Endothelial cell (in vitro differentiated cells): ENCODE results near the gene ZNF785. TPM values are rescaled to one million over a fixed set of nuclear protein-coding genes. Genes with fewer than 3 reads are reported as not detected.
A peak's percentile ranks its signal among the peaks of the same experiment; 100 is the strongest.

Experiments
- DNase-seq: peaks from one replicate; pipeline ENCODE4 v3.0.0; 2021; ENCODE audit warnings: low spot score
- H3K27ac Mint-ChIP-seq: one replicate; pipeline ENCODE4 v1.8.0; 2021; ENCODE audit warnings: mixed read lengths, inconsistent platforms; ENCODE audit not compliant: unreplicated experiment
- H3K27me3 Mint-ChIP-seq: one replicate; pipeline ENCODE4 v1.8.0; 2021; ENCODE audit warnings: mild to moderate bottlenecking, moderate library complexity, mixed read lengths, inconsistent platforms; ENCODE audit not compliant: unreplicated experiment
- H3K36me3 Mint-ChIP-seq: one replicate; pipeline ENCODE4 v1.8.0; 2021; ENCODE audit warnings: mild to moderate bottlenecking, low read depth, mixed read lengths, inconsistent platforms; ENCODE audit not compliant: unreplicated experiment
- H3K4me1 Mint-ChIP-seq: one replicate; pipeline ENCODE4 v1.8.0; 2021; ENCODE audit warnings: mild to moderate bottlenecking, mixed read lengths, inconsistent platforms; ENCODE audit not compliant: unreplicated experiment
- H3K4me3 Mint-ChIP-seq: one replicate; pipeline ENCODE4 v1.8.0; 2021; ENCODE audit warnings: mild to moderate bottlenecking, mixed read lengths, inconsistent platforms; ENCODE audit not compliant: unreplicated experiment
- H3K9me3 Mint-ChIP-seq: one replicate; pipeline ENCODE4 v1.8.0; 2021; ENCODE audit warnings: mixed read lengths, inconsistent platforms; ENCODE audit not compliant: unreplicated experiment
- total RNA-seq: library from RNA; stranded (reverse); fragmentation: NEBNext Ultra II Directional; extraction: Animal tissue kit (Norgen Biotek cat#: 25700); gene quantifications from one replicate; pipeline ENCODE4 v1.2.1, GENCODE V29; 2021; ENCODE audit not compliant: unreplicated experiment
- TF ChIP-seq, protein P1 (sequence below): fragments of 200-600 bp; sonication (generic); IDR thresholded peaks from one replicate; pipeline ENCODE4 v1.5.0; 2021; ENCODE audit warnings: antibody characterized with exemption; ENCODE audit not compliant: unreplicated experiment

ZNF785 gene
- total RNA-seq, 1 donor from 2014 or later, result 33.5 TPM

DNA sequence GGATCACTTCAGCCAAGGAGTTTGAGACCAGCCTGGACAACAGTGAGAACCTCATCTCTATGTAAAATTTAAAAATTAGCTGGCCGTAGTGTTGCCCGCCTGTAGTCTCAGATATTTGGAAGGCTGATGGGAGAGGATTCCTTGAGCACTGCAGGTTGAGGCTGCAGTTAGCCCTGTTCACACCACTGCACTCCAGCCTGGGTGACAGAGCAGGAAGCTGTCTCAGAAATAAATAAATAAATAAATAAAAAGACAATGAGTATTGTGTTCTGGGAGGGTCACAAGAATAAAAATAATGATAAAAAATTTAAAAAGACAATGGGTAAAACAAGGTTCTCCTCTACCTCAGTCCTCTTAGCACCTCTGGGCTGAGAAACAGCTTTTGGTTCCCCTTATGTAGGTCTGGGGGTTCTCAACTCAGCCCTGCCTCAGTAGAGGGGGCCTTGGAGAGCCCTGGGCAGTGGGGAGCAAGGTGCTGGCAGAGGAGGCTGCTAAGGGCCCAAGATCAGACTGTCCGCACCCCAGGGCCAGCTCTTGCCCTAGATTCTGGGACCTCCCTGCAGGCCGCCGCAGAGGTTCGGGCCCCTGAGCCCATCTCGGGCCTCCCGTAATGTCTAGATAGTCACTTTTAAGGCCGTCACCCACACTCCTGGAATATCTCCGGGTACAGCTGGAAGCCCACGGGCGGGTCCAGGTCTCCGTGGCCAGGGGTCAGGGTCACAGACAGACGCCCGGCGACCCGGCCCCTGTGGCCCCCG is 30.8 kb downstream of the ZNF785 start:
- DNase-seq, result no peak
- Mint-ChIP-seq H3K4me1 (peaks cover 29% of the 10 kb centered on the region), H3K36me3 (peaks cover 15% of the 10 kb centered on the region), H3K27ac (no peak overlapping the region), H3K27me3 (peaks cover 8% of the 10 kb centered on the region), H3K9me3 (no peaks in the 10 kb centered on the region), H3K4me3 (peak overlapping the region; percentile 33)
- TF ChIP-seq, protein P1, sequence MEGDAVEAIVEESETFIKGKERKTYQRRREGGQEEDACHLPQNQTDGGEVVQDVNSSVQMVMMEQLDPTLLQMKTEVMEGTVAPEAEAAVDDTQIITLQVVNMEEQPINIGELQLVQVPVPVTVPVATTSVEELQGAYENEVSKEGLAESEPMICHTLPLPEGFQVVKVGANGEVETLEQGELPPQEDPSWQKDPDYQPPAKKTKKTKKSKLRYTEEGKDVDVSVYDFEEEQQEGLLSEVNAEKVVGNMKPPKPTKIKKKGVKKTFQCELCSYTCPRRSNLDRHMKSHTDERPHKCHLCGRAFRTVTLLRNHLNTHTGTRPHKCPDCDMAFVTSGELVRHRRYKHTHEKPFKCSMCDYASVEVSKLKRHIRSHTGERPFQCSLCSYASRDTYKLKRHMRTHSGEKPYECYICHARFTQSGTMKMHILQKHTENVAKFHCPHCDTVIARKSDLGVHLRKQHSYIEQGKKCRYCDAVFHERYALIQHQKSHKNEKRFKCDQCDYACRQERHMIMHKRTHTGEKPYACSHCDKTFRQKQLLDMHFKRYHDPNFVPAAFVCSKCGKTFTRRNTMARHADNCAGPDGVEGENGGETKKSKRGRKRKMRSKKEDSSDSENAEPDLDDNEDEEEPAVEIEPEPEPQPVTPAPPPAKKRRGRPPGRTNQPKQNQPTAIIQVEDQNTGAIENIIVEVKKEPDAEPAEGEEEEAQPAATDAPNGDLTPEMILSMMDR, result no peak

DNA sequence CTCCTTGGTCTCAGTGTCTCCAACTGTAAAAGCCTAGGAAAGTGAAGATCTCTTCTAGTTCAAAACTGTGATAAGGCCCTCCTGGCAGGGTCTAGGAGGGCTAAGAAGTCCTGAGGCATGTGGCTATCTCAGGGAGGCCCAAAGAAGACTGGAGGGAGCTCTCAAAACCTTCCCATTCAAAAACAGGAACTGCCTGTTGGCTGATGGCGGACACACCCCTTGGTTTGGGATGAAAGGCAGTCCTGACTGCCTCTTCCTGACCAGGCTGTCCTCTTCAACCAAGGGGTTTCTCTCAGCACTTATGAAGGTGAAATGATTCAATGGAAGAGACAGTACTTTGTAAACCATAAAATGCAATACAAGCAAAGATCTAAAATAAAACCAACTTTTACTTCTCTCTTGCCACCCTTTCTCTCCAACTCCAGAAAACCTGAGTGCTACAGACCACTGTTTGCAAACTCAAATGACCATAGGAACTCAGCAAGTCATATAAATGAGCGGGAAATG is 32.1 kb downstream of the ZNF785 start:
- H3K27ac Mint-ChIP-seq, result no peak overlapping the region
- H3K9me3 Mint-ChIP-seq, result no peaks in the 10 kb centered on the region
- peak overlapping the region; percentile 21 for H3K4me3 Mint-ChIP-seq

DNA sequence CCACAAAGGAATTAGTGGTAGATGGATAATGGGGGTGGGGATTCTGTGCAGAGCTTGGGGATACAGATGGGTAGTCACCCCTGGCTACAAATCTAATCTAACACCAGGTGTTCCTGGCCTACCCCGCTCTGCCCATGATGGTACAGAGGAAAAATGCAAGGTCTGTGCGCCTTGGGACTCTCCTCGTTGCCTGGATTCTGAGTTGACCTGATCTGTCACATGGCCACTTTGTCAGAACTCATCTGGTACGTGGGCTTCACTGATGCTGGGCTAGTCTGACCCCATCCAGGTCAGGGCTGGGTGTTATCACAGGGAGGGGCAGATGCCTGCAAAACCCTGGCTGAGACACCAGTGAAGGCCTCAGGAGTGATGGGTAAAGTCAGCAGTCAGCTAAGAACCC is 32.5 kb downstream of the ZNF785 start:
- TF ChIP-seq, protein P1, result no peak
- Mint-ChIP-seq H3K36me3 (peaks cover 15% of the 10 kb centered on the region), H3K9me3 (no peaks in the 10 kb centered on the region), H3K4me3 (no peak overlapping the region), H3K27ac (no peak overlapping the region), H3K4me1 (peaks cover 28% of the 10 kb centered on the region), H3K27me3 (peaks cover 9% of the 10 kb centered on the region)
- no peak for DNase-seq

More for the DNA sequence above, 32.1 kb downstream of the ZNF785 start:
- Mint-ChIP-seq H3K4me1 (peaks cover 28% of the 10 kb centered on the region), H3K27me3 (peaks cover 9% of the 10 kb centered on the region), H3K36me3 (peaks cover 15% of the 10 kb centered on the region)
- no peak for DNase-seq
- TF ChIP-seq, protein P1, result no peak

DNA sequence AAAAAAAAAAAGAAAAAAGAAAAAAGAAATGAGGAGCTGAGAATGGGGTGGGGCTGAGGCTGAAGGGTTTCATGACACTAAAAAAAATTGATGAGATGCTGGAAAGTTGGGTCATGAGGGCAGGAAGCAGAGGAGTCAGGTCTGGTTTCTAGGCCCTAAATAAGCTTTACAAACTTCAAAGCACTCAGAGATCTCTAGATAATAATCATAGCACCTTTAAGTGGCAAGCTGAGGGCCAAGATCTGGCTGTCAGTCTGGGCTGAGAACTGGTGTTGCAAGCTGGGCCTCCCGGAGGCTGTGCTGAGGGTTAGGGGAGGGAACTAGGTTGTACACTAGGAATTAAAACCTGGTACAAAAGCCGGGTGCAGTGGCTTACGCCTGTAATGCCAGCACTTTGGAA is 33.7 kb downstream of the ZNF785 start:
- Mint-ChIP-seq H3K36me3 (peaks cover 15% of the 10 kb centered on the region), H3K4me3 (no peak overlapping the region), H3K4me1 (peaks cover 25% of the 10 kb centered on the region), H3K27ac (no peak overlapping the region), H3K9me3 (no peaks in the 10 kb centered on the region), H3K27me3 (peaks cover 9% of the 10 kb centered on the region)
- no peak for DNase-seq
- TF ChIP-seq, protein P1, result no peak

DNA sequence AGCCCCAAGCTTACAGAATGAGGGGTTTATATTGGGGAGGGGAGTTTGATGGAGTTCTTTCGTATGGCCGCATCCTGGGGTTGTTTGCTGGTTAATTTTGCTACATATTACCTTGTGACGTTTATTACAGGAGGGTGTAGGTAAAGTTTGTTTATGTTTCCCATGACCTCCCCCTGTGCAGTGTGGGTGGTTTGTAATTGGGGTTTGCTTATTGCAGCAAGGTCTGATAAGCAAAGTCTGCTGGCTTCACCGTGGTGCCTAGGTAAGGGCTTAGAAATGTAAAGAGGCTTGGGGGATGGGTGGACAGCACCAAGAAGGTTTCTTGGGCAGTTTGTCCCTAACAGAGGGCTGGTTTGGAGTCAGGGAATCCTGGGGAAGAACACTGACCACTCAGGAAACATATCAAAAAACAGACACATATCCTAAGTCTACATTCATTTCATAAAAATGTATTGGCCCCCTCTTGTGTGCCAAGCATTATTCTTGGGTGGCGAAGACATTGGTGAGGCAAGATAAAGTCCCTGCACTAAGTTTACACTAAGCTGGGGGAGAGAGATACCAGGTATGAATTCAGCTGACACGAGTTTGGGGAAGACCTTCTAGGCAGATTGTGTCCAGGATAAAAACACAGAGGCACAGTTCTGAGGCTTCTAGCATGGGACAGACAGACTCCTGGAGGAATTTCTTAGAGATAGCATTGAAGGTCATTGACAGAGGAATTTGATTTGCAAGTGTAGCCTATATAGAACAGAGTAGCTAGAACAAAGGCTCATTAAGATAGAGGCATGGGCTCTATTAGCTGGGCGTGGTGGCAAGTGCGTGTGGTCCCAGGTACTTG is 36.9 kb downstream of the ZNF785 start:
- TF ChIP-seq, protein P1, result no peak
- Mint-ChIP-seq H3K9me3 (no peaks in the 10 kb centered on the region), H3K4me1 (peaks cover 20% of the 10 kb centered on the region), H3K36me3 (peaks cover 3% of the 10 kb centered on the region), H3K27me3 (peaks cover 7% of the 10 kb centered on the region), H3K27ac (no peak overlapping the region), H3K4me3 (peak overlapping the region; percentile 29)
- no peak for DNase-seq
